PC-9 (cell line): ENCODE results near the gene RER1. TPM values are rescaled to one million over a fixed set of nuclear protein-coding genes. Genes with fewer than 3 reads are reported as not detected.

Experiments used
- BruUV-seq: library from RNA; stranded (reverse); fragments of 400-500 nt; replicated peaks from 2 replicates; lab custom pipeline; 2021; lab: Mats Ljungman, UMichigan
- CTCF ChIA-PET: fragments of 300-600 bp; sonication (Branson Sonifier 250); formaldehyde crosslinking; loops from one replicate; lab custom pipeline; 2022; ENCODE audit warnings: antibody characterized with exemption; lab: Charles Lee
- POLR2A ChIA-PET: fragments of 300-600 bp; sonication (Branson Sonifier 250); formaldehyde crosslinking; loops from one replicate; lab custom pipeline; 2022; ENCODE audit warnings: antibody characterized with exemption; ENCODE audit not compliant: unreplicated experiment; lab: Charles Lee
- DNase-seq, 2 experiments: peaks; one replicate each; pipeline versions ENCODE4 v3.0.0 to v3.0.0-alpha.2; 2015 to 2022; ENCODE audit warnings: mixed read lengths in 1 of 2
- H2AFZ ChIP-seq: fragments of 200-600 bp; sonication (generic); 2 replicates; pipeline ENCODE4 v1.8.1; 2017; ENCODE audit warnings: antibody characterized with exemption
- H3F3A ChIP-seq: fragments of 200-600 bp; sonication (generic); 2 replicates; pipeline ENCODE4 v1.8.1; 2017; ENCODE audit warnings: antibody characterized with exemption, mild to moderate bottlenecking, low read depth; ENCODE audit not compliant: insufficient read depth
- H3K27ac ChIP-seq: fragments of 200-600 bp; sonication (generic); 2 replicates; pipeline ENCODE4 v1.6.1; 2016; ENCODE audit warnings: mixed run types
- H3K27me3 ChIP-seq: fragments of 200-600 bp; sonication (generic); 2 replicates; pipeline ENCODE4 v1.6.1; 2016; ENCODE audit warnings: low read depth, mixed run types; ENCODE audit not compliant: insufficient read depth
- H3K36me3 ChIP-seq: fragments of 200-600 bp; sonication (generic); 2 replicates; pipeline ENCODE4 v1.6.1; 2016; ENCODE audit warnings: low read depth, mixed run types
- H3K4me1 ChIP-seq: fragments of 200-600 bp; sonication (generic); replicated peaks from 2 replicates; pipeline ENCODE4 v1.6.1; 2016; ENCODE audit warnings: mixed run types; ENCODE audit not compliant: insufficient read depth
- H3K4me2 ChIP-seq: fragments of 200-600 bp; sonication (generic); 2 replicates; pipeline ENCODE4 v1.6.1; 2017; ENCODE audit warnings: mixed run types
- H3K4me3 ChIP-seq: fragments of 200-600 bp; sonication (generic); 2 replicates; pipeline ENCODE4 v1.6.1; 2016; ENCODE audit warnings: mixed run types
- H3K79me2 ChIP-seq: fragments of 200-600 bp; sonication (generic); 2 replicates; pipeline ENCODE4 v1.6.1; 2017; ENCODE audit warnings: low read depth, mixed run types
- H3K9me2 ChIP-seq: fragments of 200-600 bp; sonication (generic); 2 replicates; pipeline ENCODE4 v1.8.1; 2017; ENCODE audit warnings: mild to moderate bottlenecking; ENCODE audit not compliant: insufficient read depth
- H3K9me3 ChIP-seq: fragments of 200-600 bp; sonication (generic); 2 replicates; pipeline ENCODE4 v1.8.1; 2016; ENCODE audit warnings: low read depth; ENCODE audit not compliant: insufficient read depth
- H4K20me1 ChIP-seq: fragments of 200-600 bp; sonication (generic); 2 replicates; pipeline ENCODE4 v1.8.1; 2017; ENCODE audit not compliant: insufficient read depth
- EZH2 ChIP-seq: fragments of 200-600 bp; sonication (generic); IDR thresholded peaks from 2 replicates; pipeline ENCODE4 v1.8.0; 2017; ENCODE audit warnings: antibody characterized with exemption, low read depth
- intact Hi-C: fragments of 100-400 bp; cut with micrococcal nuclease; formaldehyde crosslinking; loops from one replicate; pipeline ENCODE4 v1.10.0; 2022; ENCODE audit not compliant: unreplicated experiment
- total RNA-seq: library from RNA; stranded (reverse); gene quantifications from 2 replicates; pipeline ENCODE4 v1.2.3, GENCODE V29; 2021
- TF ChIP-seq, protein P1 (sequence below): fragments of 200-600 bp; sonication (generic); conservative IDR thresholded peaks from 2 replicates; pipeline ENCODE4 v1.6.1; 2017; ENCODE audit warnings: mixed run types, antibody characterized with exemption, mild to moderate bottlenecking, moderate library complexity

The RER1 gene
- total RNA-seq, 1 experiment from 2014 or later = 131 TPM

DNA sequence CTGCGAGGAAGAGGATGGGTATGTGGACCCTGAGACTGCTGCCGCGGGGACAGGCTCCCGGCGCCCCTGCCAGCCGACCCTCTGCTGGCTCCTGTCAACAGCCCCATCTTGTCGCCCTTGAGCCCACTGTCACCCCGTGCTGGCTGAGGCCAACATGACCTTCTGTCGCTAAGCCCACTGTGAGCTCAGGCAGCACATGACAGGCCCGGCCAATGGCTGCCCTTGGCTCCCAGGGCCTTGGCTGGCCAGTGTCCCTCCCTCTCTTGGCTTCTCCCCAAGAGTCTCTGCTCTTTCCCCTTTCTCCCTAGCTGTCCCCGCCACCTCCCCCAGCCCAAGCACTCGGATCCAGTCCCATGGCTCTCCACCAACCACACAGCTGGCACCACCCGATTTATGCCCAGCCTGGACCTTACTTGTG lies 17.2 kb downstream of the RER1 start:
- Histone ChIP-seq H2AFZ (no peak overlapping the region), H3K4me3 (no peak overlapping the region), H3F3A (peaks cover 23% of the 10 kb centered on the region; the same call in 1 of the 2 replicates), H4K20me1 (peaks cover 9% of the 10 kb centered on the region; the same call in 1 of the 2 replicates), H3K36me3 (no peaks in the 10 kb centered on the region), H3K27me3 (no peaks in the 10 kb centered on the region), H3K4me1 (peaks cover 5% of the 10 kb centered on the region), H3K79me2 (peaks cover 26% of the 10 kb centered on the region), H3K4me2 (no peak overlapping the region), H3K9me2 (no peaks in the 10 kb centered on the region), H3K9me3 (no peaks in the 10 kb centered on the region), H3K27ac (no peak overlapping the region)
- DNase-seq = no peak
- ChIA-PET CTCF (no interaction called here), POLR2A (no interaction called here)
- no TSS peak for BruUV-seq
- intact Hi-C loops = no loop called here
- no peak for TF ChIP-seq EZH2
- TF ChIP-seq, protein P1, sequence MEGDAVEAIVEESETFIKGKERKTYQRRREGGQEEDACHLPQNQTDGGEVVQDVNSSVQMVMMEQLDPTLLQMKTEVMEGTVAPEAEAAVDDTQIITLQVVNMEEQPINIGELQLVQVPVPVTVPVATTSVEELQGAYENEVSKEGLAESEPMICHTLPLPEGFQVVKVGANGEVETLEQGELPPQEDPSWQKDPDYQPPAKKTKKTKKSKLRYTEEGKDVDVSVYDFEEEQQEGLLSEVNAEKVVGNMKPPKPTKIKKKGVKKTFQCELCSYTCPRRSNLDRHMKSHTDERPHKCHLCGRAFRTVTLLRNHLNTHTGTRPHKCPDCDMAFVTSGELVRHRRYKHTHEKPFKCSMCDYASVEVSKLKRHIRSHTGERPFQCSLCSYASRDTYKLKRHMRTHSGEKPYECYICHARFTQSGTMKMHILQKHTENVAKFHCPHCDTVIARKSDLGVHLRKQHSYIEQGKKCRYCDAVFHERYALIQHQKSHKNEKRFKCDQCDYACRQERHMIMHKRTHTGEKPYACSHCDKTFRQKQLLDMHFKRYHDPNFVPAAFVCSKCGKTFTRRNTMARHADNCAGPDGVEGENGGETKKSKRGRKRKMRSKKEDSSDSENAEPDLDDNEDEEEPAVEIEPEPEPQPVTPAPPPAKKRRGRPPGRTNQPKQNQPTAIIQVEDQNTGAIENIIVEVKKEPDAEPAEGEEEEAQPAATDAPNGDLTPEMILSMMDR = no peak

DNA sequence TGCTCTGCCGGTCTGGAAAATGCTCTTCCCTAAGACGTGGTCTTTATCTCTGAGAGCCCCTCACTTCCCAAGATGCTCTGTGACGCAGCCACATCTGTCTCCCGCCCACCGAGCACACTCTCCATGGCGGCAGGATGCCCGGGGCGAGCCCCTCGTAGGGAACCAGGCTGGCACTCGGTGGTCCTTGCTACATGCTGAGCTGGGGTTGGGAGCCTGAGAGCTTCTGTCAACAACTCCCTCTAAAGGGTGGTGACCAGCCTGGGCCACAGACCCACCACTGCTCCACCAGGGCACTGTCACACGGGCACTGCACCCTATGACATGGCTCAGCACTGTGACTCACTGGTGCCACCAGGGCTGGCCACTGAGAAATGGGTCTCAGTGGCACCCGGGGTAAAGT lies 18.1 kb downstream of the RER1 start:
- CTCF ChIA-PET = no interaction called here
- POLR2A ChIA-PET = interaction anchor here (0.5 kb wide), 1 partner anchor 165 kb away, joined by 21 read pairs; no protein-coding TSS in a partner anchor
- no TSS peak for BruUV-seq

DNA sequence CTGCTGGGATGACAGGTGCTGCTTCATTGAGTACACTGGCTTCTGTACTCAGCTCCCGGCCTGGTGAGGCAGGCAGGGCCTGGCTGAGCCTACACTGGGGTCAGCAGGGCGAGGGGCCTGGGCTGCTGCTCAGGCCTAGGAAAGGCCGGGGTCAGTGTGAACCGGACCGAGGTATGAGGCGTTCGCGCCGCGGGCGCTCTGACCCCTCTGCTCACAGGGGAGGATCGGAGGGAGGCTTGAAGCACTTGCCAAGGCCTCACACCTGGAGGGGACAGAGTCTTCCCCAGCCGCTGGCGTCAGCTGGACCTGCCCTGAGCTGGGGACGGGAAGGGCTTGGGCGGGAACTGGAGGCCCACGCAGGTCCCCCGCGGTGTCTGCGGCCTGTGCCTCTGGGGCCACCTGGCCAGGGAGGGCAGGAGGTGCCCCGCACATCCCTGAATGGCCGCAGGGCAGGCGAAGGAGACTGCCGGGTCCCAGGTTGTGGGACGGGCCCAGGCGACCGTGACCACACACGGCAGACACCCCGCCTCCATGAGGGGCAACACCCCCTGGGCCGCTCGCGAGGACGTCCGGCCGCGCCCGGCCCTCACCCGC lies 20.3 kb downstream of the RER1 start:
- DNase-seq = peak in 1 of 2 experiments; percentile 50
- CTCF ChIA-PET = no interaction called here
- Histone ChIP-seq H3K4me2 (peak overlapping the region; percentile 94), H3K9me3 (no peaks in the 10 kb centered on the region), H2AFZ (peak overlapping the region; percentile 77), H3K4me1 (peaks cover 24% of the 10 kb centered on the region), H3F3A (peaks cover 25% of the 10 kb centered on the region; the same call in 1 of the 2 replicates), H3K9me2 (no peaks in the 10 kb centered on the region), H3K4me3 (peak overlapping the region; percentile 97), H4K20me1 (no peaks in the 10 kb centered on the region), H3K79me2 (peaks cover 30% of the 10 kb centered on the region), H3K27me3 (no peaks in the 10 kb centered on the region), H3K27ac (peak overlapping the region; percentile 36; the same call in 1 of the 2 replicates), H3K36me3 (no peaks in the 10 kb centered on the region)
- intact Hi-C loops = loop anchor here (1.0 to 10.0 kb wide), 5 partner anchors 21 to 1010 kb away; partner anchors contain the start of genes MORN1, PANK4, PRXL2B and RER1
- TSS peak; percentile 61 for BruUV-seq
- TF ChIP-seq, protein P1 = no peak
- no peak for TF ChIP-seq EZH2
- POLR2A ChIA-PET = no interaction called here

More for the DNA sequence above, 18.1 kb downstream of the RER1 start:
- H3K4me1 ChIP-seq = peaks cover 13% of the 10 kb centered on the region
- no peak overlapping the region for H3K4me3 ChIP-seq
- DNase-seq = no peak
- H4K20me1 ChIP-seq = peaks cover 6% of the 10 kb centered on the region; the same call in 1 of the 2 replicates
- no peak overlapping the region for H2AFZ ChIP-seq
- H3K27ac ChIP-seq = no peak overlapping the region
- H3K36me3 ChIP-seq = no peaks in the 10 kb centered on the region
- peaks cover 30% of the 10 kb centered on the region for H3K79me2 ChIP-seq
- H3K9me2 ChIP-seq = no peaks in the 10 kb centered on the region
- TF ChIP-seq, protein P1 = no peak
- TF ChIP-seq EZH2 = no peak
- peaks cover 20% of the 10 kb centered on the region; the same call in 1 of the 2 replicates for H3F3A ChIP-seq
- intact Hi-C loops = loop anchor here (5.0 to 10.0 kb wide), 4 partner anchors 118 to 1013 kb away; partner anchors contain the start of genes PANK4 and PRXL2B
- H3K9me3 ChIP-seq = no peaks in the 10 kb centered on the region
- no peak overlapping the region for H3K4me2 ChIP-seq
- no peaks in the 10 kb centered on the region for H3K27me3 ChIP-seq
